HTERT RPE-1 (cell line): ENCODE measurements around the gene TFAP2E.

ENCODE experiments used
- in situ Hi-C: fragments of 300-500 bp; cut with MboI; formaldehyde crosslinking; loops from 4 replicates; pipeline ENCODE4 v1.14.3; 2020; ENCODE audit warnings: low sequenced_read_pairs

TFAP2E gene

GRCh38 chr1:35640380-35641232 lies 67.5 kb downstream of the TFAP2E start:
- in situ Hi-C loops: no loop called here

- in situ Hi-C loops: no loop called here
These were observed 68.2 kb downstream of the TFAP2E start, which contains the start of gene PSMB2 for GRCh38 chr1:35641233-35641866. Gene PSMB2, minus strand, starts transcription at chr1:35641526. Its CDS starts 94 bp downstream, at chr1:35641432.

GRCh38 chr1:35642471-35642955 lies 69.4 kb downstream of the TFAP2E start:
- in situ Hi-C loops: no loop called here

- in situ Hi-C loops: no loop called here
These were observed 71.1 kb downstream of the TFAP2E start for GRCh38 chr1:35644204-35644603.
